CD4-positive, alpha-beta T cell (primary cell): ENCODE measurements around the gene PIK3C2G. TPM values are rescaled to one million over a fixed set of nuclear protein-coding genes. Genes with fewer than 3 reads are reported as not detected.

ENCODE experiments used
- ATAC-seq: fragments of 200-7000 bp; cut with Tn5 transposase; one replicate; pipeline ENCODE4 v1.10.0; 2022; ENCODE audit warnings: mild to moderate bottlenecking; ENCODE audit not compliant: poor library complexity
- CTCF ChIA-PET: fragments of 350-600 bp; sonication (Branson Sonifier 250); formaldehyde crosslinking; loops from one replicate; lab custom pipeline; 2021; ENCODE audit warnings: antibody characterized with exemption, inconsistent platforms; lab: Charles Lee
- POLR2A ChIA-PET: fragments of 350-600 bp; sonication (Branson Sonifier 250); formaldehyde crosslinking; loops from one replicate; lab custom pipeline; 2021; ENCODE audit warnings: antibody characterized with exemption, inconsistent platforms; lab: Charles Lee
- DNase-seq, 14 experiments: peaks; one replicate each; pipeline ENCODE4 v3.0.0-alpha.2; 2013 to 2020; ENCODE audit warnings: mixed read lengths in 2 of 14
- H3K27ac ChIP-seq, 2 donors: one replicate each; pipeline versions ENCODE4 v1.5.1 to v1.7.0; 2013; ENCODE audit warnings: low read length in 2 of 2, low read depth in 1 of 2, mild to moderate bottlenecking in 1 of 2
- H3K27me3 ChIP-seq, 2 experiments: 1 replicate in 1 of 2; 2 replicates in 1 of 2; pipeline versions ENCODE4 v1.6.1 to v1.7.0; 2013; ENCODE audit warnings: low read length in 2 of 2, control low read depth in 1 of 2, mild to moderate bottlenecking in 1 of 2, moderate library complexity in 1 of 2; ENCODE audit not compliant: insufficient read depth in 2 of 2, control insufficient read depth in 1 of 2
- H3K36me3 ChIP-seq: one replicate; pipeline ENCODE4 v1.6.1; 2013; ENCODE audit warnings: low read length, control low read depth; ENCODE audit not compliant: insufficient read depth
- H3K4me1 ChIP-seq: one replicate; pipeline ENCODE4 v1.6.1; 2013; ENCODE audit warnings: low read length, control low read depth; ENCODE audit not compliant: insufficient read depth
- H3K4me3 ChIP-seq: one replicate; pipeline ENCODE4 v1.5.1; 2013; ENCODE audit warnings: mild to moderate bottlenecking, low read length, moderate library complexity
- H3K9me3 ChIP-seq, 2 experiments: 1 replicate in 1 of 2; 2 replicates in 1 of 2; pipeline versions ENCODE4 v1.6.1 to v1.7.0; 2013; ENCODE audit warnings: low read length in 2 of 2, mild to moderate bottlenecking in 2 of 2, control low read depth in 1 of 2, moderate library complexity in 1 of 2; ENCODE audit not compliant: control insufficient read depth in 1 of 2, insufficient read depth in 1 of 2
- H3K27ac Mint-ChIP-seq: one replicate; pipeline ENCODE4 v1.8.0; 2020; ENCODE audit warnings: mixed read lengths
- H3K27me3 Mint-ChIP-seq: one replicate; pipeline ENCODE4 v1.8.0; 2021; ENCODE audit warnings: mixed read lengths
- H3K36me3 Mint-ChIP-seq: one replicate; pipeline ENCODE4 v1.8.0; 2021; ENCODE audit warnings: low read depth, mixed read lengths
- H3K4me1 Mint-ChIP-seq: one replicate; pipeline ENCODE4 v1.8.0; 2021; ENCODE audit warnings: low read depth, mixed read lengths
- H3K4me3 Mint-ChIP-seq: one replicate; pipeline ENCODE4 v1.8.0; 2020; ENCODE audit warnings: mild to moderate bottlenecking, mixed read lengths
- H3K9me3 Mint-ChIP-seq: one replicate; pipeline ENCODE4 v1.8.0; 2020; ENCODE audit warnings: mixed read lengths
- intact Hi-C, 2 experiments: fragments of 100-400 bp; cut with DNase I in 1 of 2; cut with micrococcal nuclease in 1 of 2; formaldehyde crosslinking; loops; one replicate each; pipeline versions ENCODE4 v1.15.1 to v1.9.0; 2023 to 2025; cut with DNase I, micrococcal nuclease
- total RNA-seq, 174 experiments: library from RNA in 2 of 174; stranded (reverse) in 2 of 174; gene quantifications; one replicate each; pipeline ENCODE4 v1.2.3 and lab custom pipeline; 2021 to 2026
- TF ChIP-seq, protein P1 (sequence below): fragments of 200-600 bp; IDR thresholded peaks from one replicate; pipeline ENCODE4 v1.8.0; 2022; ENCODE audit warnings: antibody characterized with exemption, mild to moderate bottlenecking

PIK3C2G gene
- total RNA-seq, 2 experiments from 2014 or later = not detected

DNA sequence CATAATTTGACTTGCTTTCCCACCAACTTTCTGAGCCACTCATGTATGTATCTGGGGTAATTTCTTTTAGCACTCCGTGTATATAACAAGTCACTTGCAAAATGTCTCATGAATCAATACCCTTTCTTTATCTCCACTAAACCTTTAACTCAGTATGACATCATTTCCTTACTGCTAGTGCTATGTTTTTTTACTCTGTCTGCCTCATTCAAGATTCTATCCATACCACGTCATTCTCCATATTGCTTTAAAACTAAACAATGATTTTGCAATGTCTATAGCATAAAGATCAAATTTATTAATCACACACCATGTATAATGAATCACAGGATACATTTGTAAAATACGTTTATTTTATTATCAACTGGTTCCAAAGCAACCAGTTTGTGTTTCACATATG, 178.2 kb downstream of the PIK3C2G start:
- no peak overlapping the region for H3K4me3 Mint-ChIP-seq
- POLR2A ChIA-PET = no interaction called here
- DNase-seq = no peak
- no peak overlapping the region for H3K27ac Mint-ChIP-seq
- TF ChIP-seq, protein P1, sequence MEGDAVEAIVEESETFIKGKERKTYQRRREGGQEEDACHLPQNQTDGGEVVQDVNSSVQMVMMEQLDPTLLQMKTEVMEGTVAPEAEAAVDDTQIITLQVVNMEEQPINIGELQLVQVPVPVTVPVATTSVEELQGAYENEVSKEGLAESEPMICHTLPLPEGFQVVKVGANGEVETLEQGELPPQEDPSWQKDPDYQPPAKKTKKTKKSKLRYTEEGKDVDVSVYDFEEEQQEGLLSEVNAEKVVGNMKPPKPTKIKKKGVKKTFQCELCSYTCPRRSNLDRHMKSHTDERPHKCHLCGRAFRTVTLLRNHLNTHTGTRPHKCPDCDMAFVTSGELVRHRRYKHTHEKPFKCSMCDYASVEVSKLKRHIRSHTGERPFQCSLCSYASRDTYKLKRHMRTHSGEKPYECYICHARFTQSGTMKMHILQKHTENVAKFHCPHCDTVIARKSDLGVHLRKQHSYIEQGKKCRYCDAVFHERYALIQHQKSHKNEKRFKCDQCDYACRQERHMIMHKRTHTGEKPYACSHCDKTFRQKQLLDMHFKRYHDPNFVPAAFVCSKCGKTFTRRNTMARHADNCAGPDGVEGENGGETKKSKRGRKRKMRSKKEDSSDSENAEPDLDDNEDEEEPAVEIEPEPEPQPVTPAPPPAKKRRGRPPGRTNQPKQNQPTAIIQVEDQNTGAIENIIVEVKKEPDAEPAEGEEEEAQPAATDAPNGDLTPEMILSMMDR = no peak
- no peaks in the 10 kb centered on the region for H3K27me3 ChIP-seq
- no peak overlapping the region for H3K27ac ChIP-seq
- H3K4me3 ChIP-seq = no peak overlapping the region
- no peaks in the 10 kb centered on the region for H3K27me3 Mint-ChIP-seq
- intact Hi-C loops = no loop called here
- CTCF ChIA-PET = no interaction called here
- ATAC-seq = no peak
- H3K4me1 Mint-ChIP-seq = no peaks in the 10 kb centered on the region
- H3K4me1 ChIP-seq = no peaks in the 10 kb centered on the region
- H3K9me3 Mint-ChIP-seq = peaks cover 3% of the 10 kb centered on the region
- H3K36me3 Mint-ChIP-seq = no peaks in the 10 kb centered on the region
- H3K36me3 ChIP-seq = no peaks in the 10 kb centered on the region
- no peaks in the 10 kb centered on the region for H3K9me3 ChIP-seq

- H3K27me3 ChIP-seq = no peaks in the 10 kb centered on the region
- Mint-ChIP-seq H3K4me1 (no peaks in the 10 kb centered on the region), H3K27ac (no peak overlapping the region), H3K4me3 (no peak overlapping the region), H3K9me3 (peaks cover 2% of the 10 kb centered on the region), H3K36me3 (no peaks in the 10 kb centered on the region), H3K27me3 (no peaks in the 10 kb centered on the region)
- no peak overlapping the region for H3K27ac ChIP-seq
- DNase-seq = no peak
- no peak for ATAC-seq
- intact Hi-C loops = no loop called here
- no peaks in the 10 kb centered on the region for H3K9me3 ChIP-seq
- ChIA-PET CTCF (no interaction called here), POLR2A (no interaction called here)
- TF ChIP-seq, protein P1 = no peak
- no peaks in the 10 kb centered on the region for H3K4me1 ChIP-seq
- no peaks in the 10 kb centered on the region for H3K36me3 ChIP-seq
- no peak overlapping the region for H3K4me3 ChIP-seq
Observed at GRCh38 chr12:18443768-18444437, 182.6 kb downstream of the PIK3C2G start.

DNA sequence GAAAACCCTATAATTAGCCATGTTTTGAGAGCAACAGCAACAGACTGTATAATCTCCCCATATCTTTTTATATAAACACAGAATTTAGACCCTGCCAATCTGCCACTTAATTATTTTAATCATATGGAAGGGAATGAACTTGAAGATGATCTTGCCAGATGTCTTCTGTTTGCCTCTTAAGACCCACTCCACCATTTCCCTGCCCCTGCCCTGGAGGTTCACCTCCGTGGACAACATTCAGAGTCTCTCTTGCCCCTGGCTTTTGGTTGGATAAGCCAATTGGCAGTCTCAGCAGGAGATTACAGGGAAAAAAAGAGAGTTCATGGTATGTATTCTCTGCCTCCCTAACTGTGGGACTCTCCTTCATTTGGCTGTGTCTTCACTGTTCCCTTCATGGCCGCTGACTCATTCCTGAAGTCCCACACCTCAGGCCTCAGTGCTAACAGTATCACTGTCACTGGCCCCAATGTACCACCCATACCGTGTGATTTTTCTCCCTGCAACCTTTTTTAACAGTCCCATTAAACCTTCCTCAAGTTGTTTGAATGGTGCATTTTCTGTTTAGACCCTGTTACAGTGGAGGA, 184.8 kb downstream of the PIK3C2G start:
- Histone ChIP-seq H3K27ac (no peak overlapping the region), H3K9me3 (no peaks in the 10 kb centered on the region), H3K36me3 (no peaks in the 10 kb centered on the region), H3K4me3 (no peak overlapping the region), H3K27me3 (no peaks in the 10 kb centered on the region), H3K4me1 (no peaks in the 10 kb centered on the region)
- ChIA-PET POLR2A (no interaction called here), CTCF (no interaction called here)
- Mint-ChIP-seq H3K4me3 (no peak overlapping the region), H3K27me3 (no peaks in the 10 kb centered on the region), H3K36me3 (no peaks in the 10 kb centered on the region), H3K4me1 (no peaks in the 10 kb centered on the region), H3K27ac (no peak overlapping the region), H3K9me3 (peaks cover 2% of the 10 kb centered on the region)
- ATAC-seq = no peak
- TF ChIP-seq, protein P1 = no peak
- no peak for DNase-seq
- intact Hi-C loops = no loop called here
